SK-N-DZ (cell line): ENCODE data around the gene CD46.
A peak's percentile ranks its signal among the peaks of the same experiment; 100 is the strongest.

Experiments used
- DNase-seq: peaks from one replicate; pipeline ENCODE4 v3.0.0-alpha.2; 2015; ENCODE audit warnings: low spot score

Gene CD46

GRCh38 chr1:207813512-207813881, 61.6 kb downstream of the CD46 start:
- DNase-seq, result no peak

GRCh38 chr1:207813946-207814345, 62.1 kb downstream of the CD46 start:
- no peak for DNase-seq

- no peak for DNase-seq
These were observed 62.6 kb downstream of the CD46 start for GRCh38 chr1:207814469-207814868.

- no peak for DNase-seq
These were observed 63.6 kb downstream of the CD46 start for GRCh38 chr1:207815466-207815865.

- DNase-seq, result no peak
These were observed 64.0 kb downstream of the CD46 start for GRCh38 chr1:207815913-207816291.

GRCh38 chr1:207817166-207817565, 65.3 kb downstream of the CD46 start:
- DNase-seq, result no peak

- no peak for DNase-seq
These were observed 66.2 kb downstream of the CD46 start for GRCh38 chr1:207817778-207818751.

- DNase-seq, result no peak
These were observed 67.2 kb downstream of the CD46 start for GRCh38 chr1:207818971-207819451.

- no peak for DNase-seq
These were observed 69.0 kb downstream of the CD46 start for GRCh38 chr1:207820568-207821463.

- no peak for DNase-seq
These were observed 69.7 kb downstream of the CD46 start for GRCh38 chr1:207821464-207822045.

GRCh38 chr1:207822124-207822601, 70.3 kb downstream of the CD46 start:
- DNase-seq, result no peak

- peak; percentile 11 for DNase-seq
These were observed 71.0 kb downstream of the CD46 start for GRCh38 chr1:207822602-207823451.

GRCh38 chr1:207823531-207823879, 71.7 kb downstream of the CD46 start:
- DNase-seq, result no peak

- DNase-seq, result peak; percentile 69
These were observed 72.2 kb downstream of the CD46 start for GRCh38 chr1:207823880-207824566.

- DNase-seq, result no peak
These were observed 73.0 kb downstream of the CD46 start for GRCh38 chr1:207824691-207825408.

- no peak for DNase-seq
These were observed 73.5 kb downstream of the CD46 start for GRCh38 chr1:207825409-207825695.

GRCh38 chr1:207825719-207826556, 74.1 kb downstream of the CD46 start:
- no peak for DNase-seq

- DNase-seq, result no peak
These were observed 75.0 kb downstream of the CD46 start for GRCh38 chr1:207826557-207827487.
